GM21576 (cell line): ENCODE data around the gene ZSCAN26.
"Not testable (repeated sequence)": the region's sequence is repeated elsewhere in the genome, so short reads cannot be mapped to it uniquely, and the experiment has no call there.

ENCODE experiments used
- ATAC-seq: cut with Tn5 transposase; IDR thresholded peaks from one replicate; pipeline ENCODE4 v1.9.1; 2021; ENCODE audit warnings: mild to moderate bottlenecking, moderate library complexity; ENCODE audit not compliant: unreplicated experiment

The ZSCAN26 gene

GRCh38 chr6:28315628-28316027, 48.7 kb downstream of the ZSCAN26 start:
- no peak for ATAC-seq

- not testable (repeated sequence) for ATAC-seq
Measured at GRCh38 chr6:28317866-28318265, 50.9 kb downstream of the ZSCAN26 start.

- ATAC-seq: no peak
Measured at GRCh38 chr6:28322661-28323060, 55.7 kb downstream of the ZSCAN26 start.

- no peak for ATAC-seq
Measured at GRCh38 chr6:28323813-28324424, 57.0 kb downstream of the ZSCAN26 start.

- ATAC-seq: no peak
Measured at GRCh38 chr6:28326371-28326948, 59.5 kb downstream of the ZSCAN26 start.
